ENCODE measurements around the gene CDY2A.
"Not testable (repeated sequence)": the region's sequence is repeated elsewhere in the genome, so short reads cannot be mapped to it uniquely, and the experiment has no call there.

CDY2A gene

DNA sequence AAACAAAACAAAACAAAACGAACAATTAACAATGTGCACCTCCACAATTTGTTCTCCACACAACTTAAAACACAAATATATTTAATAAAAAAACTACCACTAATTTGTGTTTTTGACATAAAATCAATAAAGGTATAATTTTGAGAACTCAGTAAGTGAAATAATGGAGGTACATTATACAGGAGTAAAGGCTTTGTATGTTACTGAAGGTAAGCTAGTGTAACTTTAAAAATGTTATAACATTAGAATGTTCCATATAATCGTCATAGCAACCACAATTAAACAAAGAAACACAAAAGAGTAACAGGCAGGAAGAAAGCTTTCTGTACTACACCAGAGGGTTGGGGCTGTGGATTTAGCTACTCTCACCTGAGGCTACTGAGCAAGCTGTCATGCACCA, at the start of gene CDY2A:
CDY2A (plus strand) TSS at position 301 of the 400 bp plus-strand sequence. CDS start 328 bp downstream, outside the sequence.
- DNase-seq (ENCODE audit: low spot score), result not testable (repeated sequence)

DNA sequence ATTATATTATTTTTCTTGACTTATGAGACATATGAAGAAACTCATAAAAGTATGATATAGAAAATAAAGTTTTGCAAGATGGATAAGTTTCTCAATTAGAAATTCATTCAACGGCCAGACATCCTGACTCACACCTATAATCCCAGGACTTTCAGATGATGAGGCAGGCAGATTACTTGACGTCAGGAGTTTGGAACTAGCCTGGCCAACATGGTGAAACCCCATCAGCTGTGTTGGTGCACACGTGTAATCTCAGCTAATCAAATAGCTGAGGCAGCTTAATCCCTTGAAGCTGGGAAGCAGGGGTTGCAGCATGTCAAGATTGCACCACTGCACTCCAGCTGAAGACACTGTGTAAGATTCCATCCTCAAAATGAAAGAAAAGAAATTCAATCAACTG, 28.0 kb upstream of the CDY2A start:
- not testable (repeated sequence) for DNase-seq (ENCODE audit: low spot score)

DNA sequence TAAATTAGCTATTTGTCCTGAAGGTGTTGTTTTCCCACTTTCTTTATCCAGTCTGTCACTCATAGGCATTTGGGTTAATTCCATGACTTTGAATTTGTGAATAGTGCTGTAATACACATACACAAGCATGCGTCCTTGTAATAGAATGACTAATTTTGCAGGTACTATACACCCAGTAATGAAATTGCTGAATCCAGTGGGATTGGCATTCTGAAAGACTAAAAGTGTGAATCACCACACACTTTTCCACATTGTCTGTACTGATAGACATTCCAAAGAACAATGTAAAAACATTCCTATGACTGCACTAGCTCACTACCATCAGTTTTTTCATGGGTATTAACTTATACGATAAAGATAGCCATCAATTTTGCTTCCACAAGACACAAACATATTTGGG, 27.3 kb upstream of the CDY2A start:
- not testable (repeated sequence) for DNase-seq (ENCODE audit: low spot score)

DNA sequence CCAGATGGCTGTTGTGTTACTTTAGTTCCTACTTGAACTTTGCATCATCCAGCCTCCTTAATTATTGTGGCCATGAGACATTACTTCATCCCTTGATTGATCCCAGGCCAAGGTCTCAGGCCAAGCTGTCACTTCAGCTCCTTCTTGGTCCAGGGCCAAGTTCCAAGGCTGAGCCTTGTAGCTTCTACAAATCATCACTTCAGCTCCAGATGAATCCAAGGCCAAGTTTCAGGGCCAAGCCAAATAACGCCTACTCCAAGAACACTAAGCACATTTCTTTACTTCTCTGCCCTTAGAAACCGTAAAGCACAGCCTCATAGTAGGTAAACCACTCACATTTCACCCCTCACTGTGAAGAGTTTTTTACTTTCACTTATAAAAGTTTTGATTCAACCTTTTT, 1.7 kb upstream of the CDY2A start:
- not testable (repeated sequence) for DNase-seq (ENCODE audit: low spot score)

DNA sequence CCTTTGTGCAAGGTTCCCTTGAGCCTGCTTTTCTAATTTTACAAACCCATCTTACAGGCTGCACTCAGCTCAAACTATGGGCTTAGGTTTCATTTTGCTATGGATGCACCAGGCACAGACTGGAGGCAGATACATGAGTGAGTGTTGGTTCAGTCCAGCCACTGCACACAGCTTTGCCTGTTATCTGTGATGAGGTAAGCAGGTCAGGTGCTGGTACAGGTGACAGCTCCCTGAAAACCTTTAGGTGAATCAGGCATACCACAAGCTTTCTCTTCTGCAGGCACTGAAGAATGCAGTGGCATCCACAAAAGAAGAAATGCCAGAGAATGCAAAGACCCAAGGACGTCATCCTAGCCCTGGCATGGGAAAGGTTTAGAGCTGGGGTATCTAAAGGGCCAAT, 3.3 kb downstream of the CDY2A start:
- DNase-seq (ENCODE audit: low spot score), result not testable (repeated sequence)

GRCh38 chrY:18030178-18030577, 4.6 kb downstream of the CDY2A start:
- not testable (repeated sequence) for DNase-seq (ENCODE audit: low spot score)

DNA sequence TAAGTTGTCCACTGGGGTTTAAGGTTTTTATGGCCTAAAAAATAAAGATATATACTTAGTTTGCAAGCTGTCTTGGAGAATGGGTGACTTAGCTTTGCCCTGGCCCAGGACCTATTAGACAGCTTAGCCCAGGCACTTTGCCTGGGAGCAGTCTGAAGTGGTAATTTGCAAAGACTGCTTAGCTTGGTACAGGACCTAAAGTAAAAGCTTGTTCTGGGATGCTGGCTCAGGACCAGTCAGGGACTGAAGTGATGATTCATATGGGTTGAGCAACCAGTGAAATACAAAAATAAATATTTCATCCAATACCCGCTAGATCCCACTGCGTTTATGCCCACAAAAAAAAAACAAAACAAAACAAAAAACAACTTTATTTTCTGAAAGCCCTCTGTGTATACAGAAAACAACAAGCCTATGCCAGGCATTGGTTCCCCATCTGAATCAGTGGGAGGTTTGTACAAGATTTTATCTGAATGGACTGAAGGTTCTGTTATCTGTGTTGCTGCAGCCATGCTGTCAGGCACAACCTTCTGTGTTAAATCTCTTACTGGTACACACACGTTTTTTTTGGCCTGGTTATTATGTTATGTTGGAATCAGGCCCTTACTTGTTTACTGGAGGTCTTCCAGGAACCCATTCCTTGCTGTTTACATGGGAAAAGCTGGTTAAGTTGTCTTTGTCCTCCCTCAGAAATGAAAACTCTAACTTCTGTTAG, 8.7 kb downstream of the CDY2A start:
- not testable (repeated sequence) for DNase-seq (ENCODE audit: low spot score)

DNA sequence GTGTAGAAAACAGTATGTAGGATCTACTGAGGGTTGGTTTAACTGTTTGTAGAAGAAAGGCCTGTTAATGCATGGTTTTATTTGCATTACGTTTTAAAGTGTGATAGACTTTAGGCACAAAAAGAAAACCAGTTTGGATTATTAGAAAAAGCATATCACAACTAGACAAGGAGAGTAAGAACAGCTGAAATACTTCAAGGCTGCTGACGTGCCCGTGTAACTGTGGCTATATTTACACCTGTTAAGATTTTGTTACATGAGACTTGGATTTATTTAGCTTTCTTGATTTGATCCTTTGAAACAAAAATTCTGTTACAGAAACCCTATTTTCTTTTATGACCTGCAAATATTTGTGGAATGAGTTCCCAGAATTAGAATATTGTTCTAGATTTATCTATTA, 9.3 kb downstream of the CDY2A start:
- DNase-seq (ENCODE audit: low spot score), result not testable (repeated sequence)

GRCh38 chrY:18044990-18045389, 19.4 kb downstream of the CDY2A start:
- DNase-seq (ENCODE audit: low spot score), result not testable (repeated sequence)

GRCh38 chrY:18048149-18049040, 22.8 kb downstream of the CDY2A start:
- not testable (repeated sequence) for DNase-seq (ENCODE audit: low spot score)

- not testable (repeated sequence) for DNase-seq (ENCODE audit: low spot score)
Measured at GRCh38 chrY:18049061-18049460, 23.5 kb downstream of the CDY2A start.

- DNase-seq (ENCODE audit: low spot score), result not testable (repeated sequence)
Measured at GRCh38 chrY:18056473-18056872, 30.9 kb downstream of the CDY2A start.

DNA sequence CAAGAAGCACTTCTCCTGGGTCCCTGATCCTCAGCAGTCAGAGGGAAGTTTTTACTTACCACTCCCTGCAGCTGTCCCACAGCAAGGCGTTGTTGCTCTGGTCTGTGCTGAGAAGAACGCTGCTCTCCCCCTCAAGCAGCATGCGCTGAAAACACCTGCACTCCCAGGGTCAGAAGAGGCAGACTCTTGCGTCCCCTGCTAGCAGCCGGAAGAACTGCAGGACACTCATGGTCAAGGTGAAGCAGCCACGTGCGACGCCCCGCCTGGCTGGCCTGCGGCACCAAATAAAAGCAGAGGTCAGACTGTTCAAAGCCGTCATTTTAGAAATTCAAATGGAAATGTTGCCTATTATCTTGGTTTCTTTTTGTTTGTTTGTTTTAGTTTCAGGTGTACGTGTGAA, 47.9 kb downstream of the CDY2A start:
- not testable (repeated sequence) for DNase-seq (ENCODE audit: low spot score)
